GM12875 (cell line): ENCODE data around the gene XXYLT1.

Experiments
- H3K4me3 ChIP-seq: one replicate; pipeline ENCODE4 v1.5.1; 2011; ENCODE audit warnings: low read depth, low read length, control low read depth
- CTCF ChIP-seq: IDR thresholded peaks from 2 replicates; pipeline ENCODE4 v1.5.1; 2011; ENCODE audit warnings: low read depth, mild to moderate bottlenecking, control low read depth, inconsistent platforms, low read length, moderate library complexity, borderline replicate concordance; ENCODE audit not compliant: insufficient read depth

The XXYLT1 gene

GRCh38 chr3:195080125-195080524 is 190.8 kb downstream of the XXYLT1 start:
- H3K4me3 ChIP-seq, result no peak overlapping the region
- TF ChIP-seq CTCF, result no peak

DNA sequence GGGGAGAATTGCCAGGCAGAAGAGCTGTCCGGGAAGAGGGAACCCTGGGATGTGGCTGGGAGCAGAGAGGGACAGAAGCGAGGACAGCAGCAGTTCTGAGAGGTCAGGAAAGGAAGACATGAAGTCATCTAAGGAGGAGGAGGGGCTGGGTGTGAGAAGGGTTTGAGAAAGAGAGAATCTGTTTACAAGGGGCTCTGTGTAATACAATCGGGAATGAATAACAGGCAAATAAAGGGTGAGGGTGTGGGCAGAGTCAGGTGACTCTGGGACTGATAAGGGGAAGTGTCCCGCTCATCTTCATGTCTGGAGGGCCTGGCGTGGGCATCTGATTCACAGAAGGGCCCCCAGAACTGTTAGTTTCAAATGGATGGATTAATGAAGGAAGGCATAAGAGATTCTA is 191.3 kb downstream of the XXYLT1 start:
- no peak overlapping the region for H3K4me3 ChIP-seq
- TF ChIP-seq CTCF, result no peak

- no peak for TF ChIP-seq CTCF
- H3K4me3 ChIP-seq, result no peak overlapping the region
These were observed 192.0 kb downstream of the XXYLT1 start for GRCh38 chr3:195078891-195079440.

GRCh38 chr3:195077611-195078540 is 193.1 kb downstream of the XXYLT1 start:
- TF ChIP-seq CTCF, result no peak
- H3K4me3 ChIP-seq, result no peak overlapping the region

- no peak overlapping the region for H3K4me3 ChIP-seq
- TF ChIP-seq CTCF, result no peak
These were observed 193.9 kb downstream of the XXYLT1 start for GRCh38 chr3:195076981-195077610.

DNA sequence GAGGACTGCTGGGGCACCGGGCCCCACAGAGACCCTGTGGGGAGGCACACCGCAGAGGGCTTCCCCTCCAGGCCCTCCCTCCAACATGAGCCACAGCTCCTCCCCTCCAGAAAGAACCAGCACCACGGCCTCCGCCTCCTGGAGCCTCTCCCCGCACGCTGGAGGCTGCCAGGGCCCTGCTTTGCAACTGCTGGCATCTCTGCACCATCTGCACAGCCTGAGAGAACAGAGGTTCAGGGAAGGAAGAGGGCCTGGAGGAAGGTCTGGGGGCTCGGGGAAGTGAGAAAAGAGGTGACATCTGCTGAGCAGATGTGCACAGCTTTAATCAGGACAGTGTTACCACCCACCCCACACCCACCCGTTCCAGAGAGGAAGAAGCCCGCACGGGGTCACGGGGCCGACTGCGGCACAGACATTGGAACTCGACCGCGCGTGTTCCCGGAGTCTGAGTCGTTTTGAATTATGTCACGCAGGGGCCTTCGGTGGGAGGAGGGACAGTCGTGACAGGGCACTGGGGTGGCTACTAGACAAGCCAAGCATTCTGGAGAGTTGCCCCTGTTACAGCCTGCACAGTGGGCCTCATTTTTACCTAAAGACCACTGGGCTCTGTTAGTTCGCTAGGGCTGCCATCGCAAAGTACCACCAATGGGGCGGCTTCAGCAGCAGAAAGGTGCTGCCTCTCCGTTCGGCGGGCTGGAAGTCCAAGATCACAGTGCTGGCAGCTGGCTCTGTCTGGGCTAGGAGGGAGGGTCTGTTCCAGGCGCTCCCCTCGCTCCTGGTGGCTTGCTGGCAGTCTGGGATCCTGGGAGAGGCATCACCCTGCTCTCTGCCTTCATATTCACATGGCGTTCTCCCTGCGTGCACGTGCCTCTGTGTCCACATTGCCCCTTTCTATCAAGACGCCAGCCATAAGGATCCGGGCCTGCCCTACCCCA is 194.8 kb downstream of the XXYLT1 start:
- no peak overlapping the region for H3K4me3 ChIP-seq
- no peak for TF ChIP-seq CTCF
